NCI-H748 treated with DMSO at 0.1 percent for 48 hours (cell line): ENCODE measurements around the gene ABCG1.

Source experiments
- DNase-seq: peaks from one replicate; lab custom pipeline; 2025; lab: John Stamatoyannopoulos, UW

The ABCG1 gene

DNA sequence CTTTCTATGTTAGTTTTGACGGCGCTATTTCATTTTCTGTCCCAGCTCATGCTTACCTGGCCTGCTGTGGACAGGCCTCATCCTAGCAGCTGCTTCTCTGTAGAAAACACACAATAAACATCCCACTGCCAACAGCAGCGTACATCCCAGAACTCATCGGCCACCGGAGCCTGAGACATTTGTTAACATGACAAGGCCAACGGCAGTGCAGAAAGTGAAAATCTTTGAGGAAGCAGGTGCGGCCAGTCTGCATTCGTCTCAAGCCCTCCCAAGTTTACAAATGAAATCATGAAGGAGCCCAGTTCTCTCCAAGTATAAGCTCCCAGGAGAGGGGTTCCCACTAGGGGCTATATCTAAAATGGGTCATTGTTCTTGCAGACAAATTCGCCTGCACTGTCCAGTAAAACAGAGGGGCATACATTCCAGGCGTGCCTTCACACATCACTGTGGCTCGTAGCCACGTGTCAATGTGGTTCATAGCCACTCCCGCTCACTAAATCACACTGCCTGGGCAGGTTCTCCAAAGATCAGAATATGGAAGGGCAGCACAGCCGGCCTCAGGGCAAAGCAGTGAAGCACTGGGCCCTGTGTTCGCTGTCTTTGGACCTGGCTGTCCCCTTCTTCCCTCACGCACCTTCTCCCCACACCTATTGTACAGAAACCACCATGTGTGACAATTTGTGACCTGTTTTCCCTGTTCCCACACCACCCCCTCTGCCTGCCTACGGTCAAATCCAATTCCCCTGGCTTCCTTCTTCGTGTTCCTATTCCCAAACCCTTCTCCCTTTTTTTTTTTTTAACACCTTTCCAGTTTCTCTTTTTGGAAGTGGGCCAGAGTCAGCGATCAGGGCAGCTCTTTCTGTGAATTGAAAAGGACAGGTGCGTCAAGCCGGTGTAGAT is 27.0 kb upstream of the ABCG1 start:
- DNase-seq: no peak

DNA sequence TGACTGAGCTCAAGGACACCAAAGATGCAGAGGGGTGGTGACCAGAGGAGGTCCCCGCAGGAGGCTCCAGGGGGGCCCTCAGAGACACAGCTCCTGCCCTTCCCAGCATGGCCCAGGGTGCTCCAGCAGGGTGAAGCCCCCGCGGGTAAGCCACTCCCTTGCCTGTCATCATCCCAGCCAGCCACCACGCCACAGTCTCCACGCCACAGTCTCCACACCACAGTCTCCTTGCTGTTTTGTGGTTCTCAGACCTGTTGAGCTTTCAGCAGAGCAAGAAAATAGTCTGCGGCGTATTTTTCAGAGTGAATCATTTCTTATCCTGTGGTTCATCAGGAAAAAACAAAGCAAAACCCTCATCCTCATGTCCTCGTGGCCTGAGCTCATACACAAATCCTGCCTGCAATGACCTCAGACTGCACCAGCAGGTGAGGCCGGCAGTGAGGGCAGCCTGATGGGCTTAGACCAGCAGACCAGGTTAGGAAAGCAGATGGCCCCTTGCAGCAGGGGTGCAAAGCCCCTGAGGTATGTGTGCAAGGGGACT is 25.7 kb upstream of the ABCG1 start:
- DNase-seq: no peak

DNA sequence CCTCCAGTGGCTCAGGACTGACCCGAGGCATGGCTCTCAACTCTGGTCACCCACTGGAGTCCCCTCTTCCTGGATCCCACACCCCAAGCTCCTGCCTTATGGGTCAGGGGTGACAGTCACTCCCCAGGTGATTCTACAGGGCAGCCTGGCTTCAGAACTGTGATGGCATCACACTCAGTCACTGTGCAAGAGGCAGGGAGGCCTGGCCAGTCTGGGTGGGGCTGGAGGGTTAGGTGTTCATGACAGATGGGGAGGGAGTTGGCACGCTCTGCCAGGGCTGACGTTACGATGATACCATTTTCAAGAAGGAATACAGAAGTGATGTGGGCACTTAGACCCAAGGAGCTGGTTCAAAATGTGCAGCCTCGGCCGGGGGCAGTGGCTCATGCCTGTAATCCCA is 25.2 kb upstream of the ABCG1 start:
- DNase-seq: no peak

DNA sequence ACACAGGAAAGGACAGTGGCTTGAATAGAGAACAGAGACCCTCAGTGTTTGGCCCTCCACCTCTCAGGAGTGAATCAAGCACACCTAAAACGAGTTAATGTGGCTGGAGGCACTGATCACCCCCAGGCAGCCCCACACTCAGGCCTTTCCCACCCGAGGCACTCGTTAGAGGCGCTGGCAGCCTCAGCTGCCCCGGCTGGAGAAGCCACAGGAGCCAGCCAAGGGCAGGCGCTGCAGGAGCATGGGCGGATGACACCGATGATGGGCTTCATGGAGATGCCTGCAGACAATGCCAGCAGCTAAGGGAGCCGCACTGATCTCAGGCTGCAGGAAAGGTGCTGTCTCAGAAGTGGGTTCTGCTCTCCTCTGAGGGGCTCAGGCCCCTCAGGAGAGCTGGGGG is 24.1 kb upstream of the ABCG1 start:
- DNase-seq: no peak

DNA sequence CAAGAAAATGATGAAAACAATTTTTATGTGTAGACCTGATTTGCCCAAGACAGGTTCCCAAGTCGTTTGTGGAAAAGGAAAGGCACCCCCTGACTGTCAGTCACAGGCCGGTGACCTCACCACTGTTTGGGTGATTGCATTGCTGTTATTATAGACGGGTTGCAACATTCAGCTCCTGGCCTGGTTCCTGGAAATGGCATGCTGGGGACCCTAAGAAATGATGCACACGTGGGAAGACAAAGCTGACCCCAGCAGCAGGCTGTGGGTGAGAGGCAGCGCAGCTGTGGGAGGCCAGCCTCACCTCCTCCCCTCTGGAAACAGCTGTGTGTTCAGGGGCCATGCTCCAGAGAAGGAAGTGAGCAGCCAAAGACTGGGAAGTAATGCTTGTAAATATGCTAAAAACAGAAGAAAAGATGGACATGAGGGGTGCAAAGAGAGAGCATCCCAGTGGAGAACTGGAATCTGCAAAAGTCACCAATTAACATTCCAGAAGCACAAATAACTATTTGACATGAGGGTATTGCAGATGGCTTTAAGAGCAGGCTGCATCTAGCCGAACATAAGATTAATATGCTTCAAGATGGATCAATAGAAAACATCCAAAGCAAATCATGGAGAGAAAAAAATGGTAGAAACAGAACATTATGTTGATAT is 23.4 kb upstream of the ABCG1 start:
- DNase-seq: no peak

DNA sequence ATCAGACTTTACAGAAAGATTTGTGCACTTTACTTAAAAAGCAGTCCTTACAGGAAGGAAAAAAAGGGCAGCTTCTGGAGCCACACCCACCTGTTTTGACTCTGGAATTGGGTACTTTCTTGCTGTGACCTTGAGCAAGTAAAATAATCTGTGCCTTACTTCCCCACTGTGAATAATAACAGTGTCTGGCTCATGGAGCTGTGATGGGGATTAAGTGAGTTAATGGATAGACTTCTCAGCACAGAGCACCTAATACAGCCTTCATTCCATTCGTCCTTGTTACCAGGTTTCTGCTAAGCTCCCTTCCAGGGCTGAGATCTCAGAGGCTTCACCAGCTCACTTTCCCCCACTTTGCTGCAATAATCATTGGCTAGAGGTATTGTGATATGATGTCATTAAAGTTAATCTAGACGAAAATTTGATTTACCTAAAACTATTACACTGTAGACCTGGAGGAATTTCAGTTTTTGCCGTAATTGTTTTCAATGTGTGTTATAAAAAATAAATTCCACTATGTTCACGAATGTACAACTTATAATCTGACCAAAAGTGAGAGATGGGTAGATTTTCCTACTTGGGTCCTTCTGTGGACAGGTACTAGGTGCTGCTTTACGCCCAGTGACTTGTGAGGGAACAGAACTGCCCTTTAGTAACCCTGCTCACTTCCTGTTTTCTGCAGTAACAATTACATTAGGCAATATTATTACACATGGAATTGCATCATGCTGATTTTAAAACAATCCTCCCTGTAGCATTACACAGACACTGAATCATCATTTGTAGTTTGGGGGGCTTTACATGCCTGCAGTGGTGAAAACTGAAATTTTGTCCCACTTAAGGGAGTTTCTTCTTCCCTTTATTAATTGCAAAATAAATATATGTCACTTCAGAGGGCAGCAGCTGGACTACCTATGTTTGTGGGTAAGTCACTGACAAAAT is 19.7 kb upstream of the ABCG1 start:
- DNase-seq: no peak

DNA sequence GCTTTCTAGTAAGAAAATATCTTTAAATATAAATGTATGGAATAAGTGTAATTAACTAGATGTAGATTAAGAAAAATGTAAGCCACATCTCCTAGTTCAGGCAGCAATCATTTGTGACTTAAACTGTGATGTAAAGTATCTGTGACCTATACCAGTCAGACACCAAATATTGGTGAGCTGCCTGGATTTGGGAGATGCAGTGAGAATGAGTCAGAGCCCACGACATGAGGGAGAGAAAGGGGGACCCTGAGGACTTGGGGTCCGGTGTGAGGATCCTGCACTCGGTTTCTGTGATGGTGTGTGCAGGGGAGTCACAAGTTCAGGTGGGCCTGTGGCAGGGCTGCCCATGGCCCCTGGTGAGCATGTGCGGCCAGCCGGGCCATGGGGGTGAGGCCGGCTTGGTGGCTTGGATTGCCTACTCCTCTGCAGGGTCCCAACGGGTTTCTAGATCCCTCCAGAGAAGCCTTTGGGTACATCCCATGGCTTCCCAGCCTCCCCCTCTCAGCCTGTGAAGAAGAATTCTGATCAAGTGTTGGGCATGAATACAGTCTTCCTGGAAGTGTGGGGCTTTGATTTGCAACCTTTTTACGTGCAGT is 19.0 kb upstream of the ABCG1 start:
- no peak for DNase-seq

DNA sequence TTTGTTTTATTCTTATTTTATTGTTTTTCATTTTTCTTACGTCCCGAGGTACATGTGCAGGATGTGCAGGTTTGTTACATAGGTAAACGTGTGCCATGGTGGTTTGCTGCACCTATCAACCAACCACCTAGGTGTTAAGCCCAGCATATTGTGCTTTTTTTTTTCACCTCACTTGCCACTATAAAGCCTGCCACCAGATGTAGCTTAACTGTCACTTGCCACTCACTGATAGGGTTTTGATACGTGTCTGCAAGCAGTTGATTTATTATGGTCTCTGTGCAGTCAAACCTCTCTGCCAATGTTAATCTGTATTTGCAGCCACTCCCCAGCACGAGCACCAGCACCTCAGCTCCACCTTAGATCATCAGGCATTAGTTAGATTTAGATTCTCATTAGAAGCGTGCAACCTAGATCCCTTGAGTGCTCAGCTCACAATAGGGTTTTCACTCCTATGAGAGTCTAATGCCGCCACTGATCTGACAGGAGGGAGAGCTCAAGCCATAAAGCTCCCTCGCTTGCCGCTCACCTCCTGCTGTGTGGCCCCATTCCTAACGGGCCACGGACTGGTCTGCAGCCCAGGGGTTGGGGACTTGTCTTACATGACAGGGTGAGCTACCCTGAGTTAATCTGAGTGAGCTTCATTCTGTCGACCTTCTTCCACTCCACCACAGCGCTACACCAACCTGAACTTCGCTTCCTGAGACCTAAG is 17.9 kb upstream of the ABCG1 start:
- no peak for DNase-seq

DNA sequence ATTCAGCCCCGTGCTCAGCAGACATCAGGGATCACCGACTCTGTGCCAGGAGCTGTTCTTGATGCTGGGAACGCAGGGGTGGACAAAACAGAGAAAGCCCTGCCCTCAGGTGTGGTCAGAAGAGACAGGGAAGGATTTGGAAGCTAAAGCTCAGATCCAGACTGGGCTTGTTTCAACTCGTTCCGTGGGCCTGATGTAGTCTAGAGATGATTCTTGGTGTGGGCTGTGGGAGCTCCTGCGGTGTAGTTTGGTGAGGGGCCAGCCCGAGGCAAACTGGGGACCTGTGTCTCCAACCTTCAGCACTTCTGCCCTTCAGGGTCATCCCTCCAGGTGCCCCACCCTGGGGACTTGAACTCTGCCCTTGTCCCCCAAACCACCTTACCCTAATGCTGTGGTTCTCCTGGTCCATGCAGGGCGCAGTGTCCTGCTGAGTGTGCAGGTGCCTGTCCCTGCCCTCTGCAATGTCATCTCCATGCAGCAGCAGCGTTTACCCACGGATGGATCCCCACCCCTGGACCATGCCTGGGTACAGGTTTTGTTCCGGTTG is 17.3 kb upstream of the ABCG1 start:
- no peak for DNase-seq

DNA sequence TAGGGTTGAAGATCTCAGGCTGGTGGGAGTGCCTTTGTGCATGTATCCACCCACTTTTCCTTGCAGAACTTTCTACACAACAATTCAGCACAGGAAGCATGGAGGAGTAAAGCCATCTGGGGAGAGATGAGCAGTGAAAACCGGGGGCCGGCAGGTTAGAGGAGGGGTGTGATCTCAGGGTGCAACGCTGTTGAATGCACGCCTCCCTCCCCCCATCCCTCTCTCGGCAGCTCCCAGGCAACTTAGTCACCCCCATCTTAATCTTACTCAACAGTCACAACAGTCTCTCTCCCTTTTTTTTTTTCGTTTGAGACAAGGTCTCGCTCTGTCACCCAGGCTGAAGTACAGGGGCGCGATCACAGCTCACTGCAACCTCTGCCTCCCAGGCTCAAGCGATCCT is 16.6 kb upstream of the ABCG1 start:
- DNase-seq: no peak

DNA sequence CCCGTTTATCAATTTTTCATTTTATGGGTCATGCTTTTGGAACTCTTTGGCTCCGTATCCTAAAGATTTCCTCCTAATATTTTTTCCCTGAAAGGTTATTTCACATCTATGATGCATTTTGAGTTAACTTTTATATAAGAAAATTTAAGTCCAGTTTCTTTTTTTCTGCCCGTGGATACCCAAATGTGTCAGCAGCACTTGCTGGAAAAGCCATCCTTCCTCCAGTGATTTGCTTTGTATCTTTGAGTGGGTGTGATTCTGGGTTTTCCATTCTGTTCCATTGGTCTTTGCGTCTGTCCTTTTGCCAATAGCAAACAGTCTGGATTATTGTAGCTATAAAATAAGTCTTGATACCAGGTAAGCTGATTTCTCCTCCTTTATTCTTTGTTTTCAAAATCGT is 15.6 kb upstream of the ABCG1 start:
- no peak for DNase-seq

DNA sequence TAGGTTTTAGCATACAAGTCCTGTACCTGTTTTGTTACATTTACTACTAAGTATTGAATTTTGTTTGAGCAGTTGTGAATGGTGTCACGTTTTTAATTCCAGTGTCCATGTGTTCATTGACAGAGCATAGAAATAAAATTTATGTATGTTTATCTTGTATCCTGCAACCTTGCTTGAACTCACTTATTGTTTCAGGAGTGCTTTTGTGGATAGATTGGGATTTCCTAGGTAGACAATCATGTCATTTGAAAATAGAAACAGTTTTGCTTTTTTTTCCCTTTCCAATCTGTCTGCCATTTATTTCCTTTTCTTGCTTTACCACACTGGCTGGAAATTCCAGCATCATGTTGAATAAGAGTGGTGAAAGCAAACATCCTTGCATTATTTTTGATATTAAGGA is 15.0 kb upstream of the ABCG1 start:
- no peak for DNase-seq

DNA sequence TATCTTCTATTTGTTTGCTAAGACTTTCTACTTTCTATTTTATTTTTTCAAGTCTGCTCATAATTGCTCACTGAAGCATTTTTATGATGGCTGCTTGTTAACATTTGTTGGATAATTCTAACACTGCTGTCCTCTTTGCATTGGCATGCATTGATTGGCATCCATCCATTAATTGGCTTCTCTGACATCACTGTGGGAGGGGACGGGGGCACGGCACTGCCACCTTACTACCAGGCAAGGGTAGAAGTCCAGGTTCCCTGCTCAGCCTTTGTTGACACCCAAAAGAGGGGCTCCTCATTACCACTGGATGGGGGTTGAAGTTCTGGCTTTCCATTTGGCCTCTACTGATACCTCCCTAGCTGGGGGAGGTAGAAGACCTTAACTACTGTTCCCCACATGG is 11.5 kb upstream of the ABCG1 start:
- DNase-seq: no peak

DNA sequence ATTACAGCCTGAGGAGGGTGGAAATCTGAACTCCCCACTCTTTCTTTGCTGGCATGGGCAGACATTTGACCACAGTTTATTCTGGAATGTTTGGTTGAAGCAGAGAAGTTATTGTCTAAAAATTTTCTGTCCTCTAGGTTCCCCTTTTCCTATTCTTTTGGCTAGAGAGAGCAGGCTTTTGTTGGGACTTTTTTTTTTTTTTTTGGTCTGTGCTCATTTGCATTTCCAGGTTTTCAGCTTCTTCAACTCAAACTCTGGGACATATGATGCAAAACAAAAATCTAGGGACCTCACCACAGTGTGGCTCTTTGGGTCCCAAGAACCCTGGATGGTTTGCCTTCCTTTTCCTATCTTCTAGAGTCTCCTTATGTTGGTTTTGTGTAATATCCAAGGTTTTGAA is 10.9 kb upstream of the ABCG1 start:
- no peak for DNase-seq

DNA sequence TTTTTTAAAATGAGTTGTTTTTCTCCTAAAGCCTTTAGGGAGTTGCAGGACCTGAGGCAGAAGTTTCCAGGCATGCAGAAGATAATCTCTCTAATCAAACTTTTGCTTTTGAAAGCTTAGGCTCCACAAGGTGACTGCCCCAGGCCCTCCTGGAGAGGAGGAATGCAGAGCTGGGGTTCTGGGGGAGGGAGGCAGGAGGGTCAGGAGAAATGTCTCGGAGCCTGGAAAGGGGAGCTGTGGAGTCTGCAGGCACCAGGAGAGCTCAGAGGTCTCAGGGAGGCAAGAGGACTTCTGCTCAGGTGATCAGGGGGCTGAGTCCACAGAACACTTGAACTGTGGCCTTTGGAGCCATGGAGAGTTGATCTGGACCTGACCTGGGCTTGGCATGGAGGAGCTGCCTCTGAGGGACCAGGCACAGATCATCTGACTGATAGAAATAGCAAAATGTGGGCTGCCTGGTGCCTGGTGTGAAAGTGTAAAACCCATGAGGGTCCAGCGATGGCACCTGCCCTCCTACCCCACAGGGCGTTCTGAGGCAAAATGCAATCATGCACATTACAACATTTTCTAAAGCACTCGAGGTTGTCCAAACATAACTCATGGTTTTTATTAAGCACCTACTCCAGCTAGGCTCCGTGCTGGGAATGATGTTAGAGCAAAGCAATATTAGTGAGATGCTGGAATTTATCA is 10.0 kb upstream of the ABCG1 start:
- DNase-seq: no peak

DNA sequence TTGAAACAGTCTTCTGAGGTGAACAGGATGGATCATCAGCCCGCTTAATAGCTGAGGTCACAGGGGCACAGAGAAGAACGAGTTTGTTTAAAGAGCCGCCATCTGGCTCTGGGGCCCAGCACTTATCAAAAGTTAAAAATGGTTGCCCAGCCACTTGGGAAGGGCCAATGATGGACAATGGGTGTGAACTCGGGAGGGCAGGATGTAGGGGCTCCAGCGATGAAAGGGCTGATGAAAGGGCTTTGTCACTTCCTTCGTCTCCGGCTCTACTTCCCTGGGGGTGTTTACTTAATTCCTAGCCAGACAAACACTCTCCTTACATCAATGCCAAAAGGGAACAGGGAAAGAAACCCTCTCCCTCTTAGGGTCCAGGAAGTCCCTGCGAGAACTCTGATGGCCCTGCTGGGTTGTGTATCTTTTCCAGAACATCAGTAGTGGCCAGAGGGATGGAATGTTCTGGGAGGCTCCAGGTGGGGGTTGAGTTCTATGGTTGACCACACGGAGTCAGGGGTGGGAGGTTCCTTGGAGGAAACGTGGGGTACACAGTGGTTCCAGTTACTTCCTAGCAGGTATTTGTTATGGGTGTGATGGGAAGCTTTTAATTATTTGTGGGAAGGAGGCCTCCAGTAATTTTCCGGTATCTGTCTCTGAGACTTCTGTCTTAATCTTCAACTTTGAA is 9.0 kb upstream of the ABCG1 start:
- DNase-seq: no peak

DNA sequence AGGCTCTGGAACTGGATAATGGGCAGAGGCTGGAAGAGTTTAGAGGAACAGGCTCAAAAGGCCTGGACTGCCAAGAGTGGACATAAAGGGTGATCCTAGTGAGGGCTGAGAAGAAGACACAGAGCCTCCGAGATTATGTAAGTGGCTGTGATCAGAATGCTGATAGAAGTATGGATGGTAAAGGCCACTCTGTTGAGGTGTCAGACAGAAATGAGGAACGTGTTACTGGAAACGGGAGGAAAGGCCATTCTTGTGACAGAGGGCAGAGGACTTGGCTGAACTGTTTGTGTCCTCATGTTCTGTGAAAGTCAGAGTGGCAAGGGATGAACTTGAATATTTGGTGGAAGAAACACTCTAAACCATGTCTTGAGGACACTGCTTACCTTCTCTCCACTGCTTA is 6.7 kb upstream of the ABCG1 start:
- no peak for DNase-seq

DNA sequence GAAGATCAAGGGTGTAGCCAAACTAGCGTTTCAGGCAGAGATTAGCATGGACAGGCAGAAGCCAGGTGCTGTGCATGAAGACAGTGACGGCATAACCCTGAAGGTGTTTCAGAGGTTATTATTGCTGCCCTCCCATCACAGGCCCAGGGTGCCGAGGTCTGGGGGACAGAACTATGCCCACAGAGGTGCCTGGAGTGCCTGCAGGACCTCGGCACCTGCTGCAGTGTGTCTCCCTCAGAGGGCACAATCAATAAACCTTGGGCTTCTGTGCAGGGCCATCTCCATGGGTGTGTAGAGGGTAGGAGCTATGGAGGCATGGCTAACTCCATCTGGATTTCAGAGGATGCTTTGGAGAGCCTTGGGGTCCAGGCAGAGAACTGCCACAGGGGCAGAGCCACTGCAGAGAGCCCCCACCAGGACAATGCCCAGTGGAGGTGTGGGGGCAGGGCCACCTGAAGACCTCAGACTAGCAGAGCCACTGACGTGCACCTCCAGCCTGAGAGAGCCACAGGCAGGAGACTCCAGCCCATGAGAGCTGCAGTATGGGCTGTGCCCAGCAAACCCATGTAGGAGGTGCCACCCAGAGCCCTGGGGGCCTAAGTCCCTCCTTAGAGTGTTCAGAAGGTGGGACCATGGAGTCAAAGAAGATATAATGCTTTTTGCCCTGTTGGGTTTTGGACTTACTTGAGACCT is 5.7 kb upstream of the ABCG1 start:
- no peak for DNase-seq

DNA sequence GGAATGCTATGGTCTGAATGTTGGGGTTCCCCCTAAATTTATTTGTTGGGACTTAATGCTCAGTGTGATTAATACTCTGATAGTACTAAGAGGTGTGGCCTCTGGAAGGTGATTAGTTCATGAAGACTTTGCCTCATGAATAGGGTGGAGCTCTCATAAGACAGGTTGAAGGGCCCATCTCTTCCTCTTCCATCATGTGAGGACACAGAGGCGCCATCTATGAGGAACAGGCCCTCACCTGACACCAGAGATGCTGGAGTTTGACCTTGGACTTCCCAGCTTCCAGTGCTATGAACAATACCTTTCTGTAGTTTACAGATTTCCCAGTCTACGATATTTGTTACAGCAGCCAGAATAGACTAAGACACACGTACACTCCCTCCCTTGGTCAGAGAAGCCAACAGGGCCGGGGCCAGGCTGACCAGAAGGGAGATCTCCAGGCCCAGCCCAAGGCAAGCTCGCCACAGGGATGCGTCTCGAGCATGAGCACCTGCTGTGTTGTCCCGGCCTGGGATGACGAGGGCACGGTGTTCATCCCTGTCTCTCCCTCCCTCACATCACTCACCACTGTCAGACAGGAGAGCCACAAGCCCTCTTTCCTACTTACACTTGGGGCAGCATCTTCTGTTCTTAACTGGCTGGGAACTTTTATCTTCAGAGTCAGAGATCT is 4.7 kb upstream of the ABCG1 start:
- no peak for DNase-seq
